AG10803 (cell line): ENCODE measurements around the gene TERB2.

ENCODE experiments used
- DNase-seq: peaks from one replicate; pipeline ENCODE4 v3.0.0; 2010; ENCODE audit warnings: low read depth
- H3K4me3 ChIP-seq: 2 replicates; pipeline ENCODE4 v1.5.1; 2011; ENCODE audit warnings: mild to moderate bottlenecking, low read length, control low read depth
- CTCF ChIP-seq: conservative IDR thresholded peaks from 2 replicates; pipeline ENCODE4 v1.5.1; 2011; ENCODE audit warnings: mild to moderate bottlenecking, low read length, control low read depth, inconsistent platforms

TERB2 gene

GRCh38 chr15:45026651-45027190 is 70.2 kb downstream of the TERB2 start:
- no peak overlapping the region for H3K4me3 ChIP-seq

DNA sequence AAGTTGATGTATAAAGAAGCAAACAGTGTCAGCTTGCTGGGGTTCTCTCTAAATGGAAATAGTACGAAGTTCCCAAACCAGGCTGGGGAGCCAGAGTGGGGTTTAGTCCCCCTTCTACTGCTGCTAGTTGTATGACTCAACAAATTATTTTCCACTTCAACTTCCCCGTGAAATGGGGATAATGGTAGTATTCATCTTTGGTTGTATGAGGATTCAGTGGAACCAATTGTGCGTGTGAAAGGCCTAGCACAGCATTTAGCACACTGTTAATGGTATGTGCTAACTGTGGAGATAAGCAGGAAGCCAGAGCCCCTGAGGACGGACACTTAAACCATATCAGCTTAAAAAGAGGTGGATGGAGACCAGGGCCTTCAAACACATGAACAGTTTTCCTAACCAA is 70.7 kb downstream of the TERB2 start:
- H3K4me3 ChIP-seq: no peak overlapping the region
- no peak for TF ChIP-seq CTCF
- DNase-seq: no peak

More at GRCh38 chr15:45026651-45027190, 70.2 kb downstream of the TERB2 start:
- TF ChIP-seq CTCF: no peak
- DNase-seq: no peak
